GM12878 (cell line): ENCODE measurements around the gene ZNF511. TPM values are rescaled to one million over a fixed set of nuclear protein-coding genes. Genes with fewer than 3 reads are reported as not detected.

ENCODE experiments used
- ATAC-seq: fragments of 200-7000 bp; cut with Tn5 transposase; 3 replicates; pipeline ENCODE4 v1.9.1; 2020; ENCODE audit warnings: mild to moderate bottlenecking, moderate library complexity
- BruUV-seq: library from RNA; stranded (reverse); fragments of 400-500 nt; replicated peaks from 2 replicates; lab custom pipeline; 2021; lab: Mats Ljungman, UMichigan
- CTCF ChIA-PET: fragments of 300-600 bp; sonication (Branson Sonifier 250); formaldehyde crosslinking; extraction: SDS; loops from one replicate; lab custom pipeline; 2021; ENCODE audit warnings: inconsistent platforms; lab: Yijun Ruan, JAX
- POLR2A ChIA-PET: fragments of 350-600 bp; formaldehyde crosslinking; extraction: SDS; loops from one replicate; lab custom pipeline; 2021; ENCODE audit warnings: inconsistent platforms; lab: Charles Lee
- RAD21 ChIA-PET: fragments of 300-600 bp; sonication (Branson Sonifier 250); formaldehyde crosslinking; loops from one replicate; lab custom pipeline; 2023; ENCODE audit warnings: antibody characterized with exemption; ENCODE audit not compliant: unreplicated experiment; lab: Charles Lee
- SMC1A ChIA-PET: fragments of 300-600 bp; sonication (Branson Sonifier 250); formaldehyde crosslinking; loops from one replicate; lab custom pipeline; 2023; ENCODE audit not compliant: unreplicated experiment, uncharacterized antibody; lab: Charles Lee
- DNase-seq: peaks from one replicate; pipeline ENCODE4 v3.0.0-alpha.2; 2011; ENCODE audit warnings: low read depth, low spot score
- FAIRE-seq: peaks from 3 replicates; lab custom pipeline; 2011; peaks lifted over from hg19 to GRCh38; lab: Jason Lieb, UNC
- H2AFZ ChIP-seq: 2 replicates; pipeline ENCODE4 v1.6.0; 2011; ENCODE audit warnings: low read depth, low read length, control low read depth; ENCODE audit not compliant: control insufficient read depth
- H3K27ac ChIP-seq: 2 replicates; pipeline ENCODE4 v1.5.1; 2011; ENCODE audit warnings: control low read depth; ENCODE audit not compliant: control insufficient read depth, insufficient read depth
- H3K27me3 ChIP-seq, 2 experiments: replicated peaks in 1 of 2; 2 replicates each; pipeline versions ENCODE4 v1.6.0 to v1.6.1; 2011; ENCODE audit warnings: low read length in 1 of 2; ENCODE audit not compliant: control insufficient read depth in 2 of 2, insufficient read depth in 2 of 2
- H3K36me3 ChIP-seq, 2 experiments: 2 replicates each; pipeline ENCODE4 v1.5.1; 2011; ENCODE audit warnings: low read length in 1 of 2; ENCODE audit not compliant: control insufficient read depth in 2 of 2, insufficient read depth in 2 of 2
- H3K4me1 ChIP-seq: 2 replicates; pipeline ENCODE4 v1.6.1; 2011; ENCODE audit warnings: mild to moderate bottlenecking, low read length, moderate library complexity, mixed read lengths; ENCODE audit not compliant: control insufficient read depth, insufficient read depth
- H3K4me2 ChIP-seq: 2 replicates; pipeline ENCODE4 v1.6.0; 2011; ENCODE audit warnings: control low read depth; ENCODE audit not compliant: control insufficient read depth, insufficient read depth
- H3K4me3 ChIP-seq: fragments of 200-600 bp; sonication (generic); 2 replicates; pipeline ENCODE4 v1.5.1; 2016
- H3K79me2 ChIP-seq: 2 replicates; pipeline ENCODE4 v1.6.0; 2011; ENCODE audit warnings: low read length; ENCODE audit not compliant: control insufficient read depth, insufficient read depth
- H3K9ac ChIP-seq: 2 replicates; pipeline ENCODE4 v1.8.0; 2011; ENCODE audit warnings: low read length, control low read depth, mixed read lengths; ENCODE audit not compliant: control insufficient read depth, insufficient read depth
- H3K9me3 ChIP-seq: replicated peaks from 3 replicates; pipeline ENCODE4 v1.5.1; 2011; ENCODE audit warnings: mild to moderate bottlenecking, low read length; ENCODE audit not compliant: control insufficient read depth, insufficient read depth
- H4K20me1 ChIP-seq: 2 replicates; pipeline ENCODE4 v1.6.0; 2011; ENCODE audit not compliant: control insufficient read depth, insufficient read depth
- ESRRA ChIP-seq: IDR thresholded peaks from 2 replicates; pipeline ENCODE4 v1.6.1; 2012; ENCODE audit warnings: mild to moderate bottlenecking, low read length, improper control_type of control experiment
- JUNB ChIP-seq: IDR thresholded peaks from 2 replicates; pipeline ENCODE4 v1.6.1; 2016; ENCODE audit warnings: antibody characterized with exemption, mild to moderate bottlenecking
- TCF3 ChIP-seq: IDR thresholded peaks from 2 replicates; pipeline ENCODE4 v1.6.1; 2012; ENCODE audit warnings: low read depth, mild to moderate bottlenecking, low read length, borderline replicate concordance; ENCODE audit not compliant: insufficient read depth
- WRNIP1 ChIP-seq: IDR thresholded peaks from 2 replicates; pipeline ENCODE4 v1.6.1; 2011; ENCODE audit warnings: low read depth, low read length, improper control_type of control experiment, borderline replicate concordance
- ZBED1 ChIP-seq: IDR thresholded peaks from 2 replicates; pipeline ENCODE4 v1.6.1; 2016; ENCODE audit warnings: borderline replicate concordance
- WGBS: methylation state at CpG from one replicate; pipeline ENCODE4 v1.1.6; 2016; ENCODE audit warnings: low lambda C conversion rate; ENCODE audit not compliant: insufficient replicate concordance, insufficient coverage; ENCODE audit errors: missing lambda C conversion rate; 5-methylcytosine and 5-hydroxymethylcytosine counted together
- in situ Hi-C: fragments of 300-500 bp; cut with MboI; formaldehyde crosslinking; loops from 9 replicates; pipeline ENCODE4 v1.14.3; 2018; ENCODE audit warnings: mixed read lengths
- intact Hi-C: fragments of 100-400 bp; cut with micrococcal nuclease; formaldehyde crosslinking; loops from one replicate; pipeline ENCODE4 v1.14.2; 2022; ENCODE audit not compliant: unreplicated experiment
- polyA plus RNA-seq, 11 experiments: library from polyadenylated mRNA; depleted of rRNA in 4 of 11; unstranded in 6 of 11; stranded (reverse) in 5 of 11; fragments of >200 nt; fragmentation: Nextera tagmentation in 4 of 11; fragmentation: Illumina TruSeq in 1 of 11; extraction: Ambion mirVana in 4 of 11; extraction: Trizol in 1 of 11; gene quantifications; 1 replicate in 1 of 11; 2 replicates in 10 of 11; pipeline versions ENCODE4 v1.2.1 to v1.2.3, GENCODE V29; 2011 to 2016; ENCODE audit warnings: inconsistent platforms in 2 of 11, missing spikeins in 2 of 11, low read depth in 1 of 11
- total RNA-seq, 4 experiments: library from RNA; depleted of rRNA in 3 of 4; stranded (reverse); fragments of >200 nt in 3 of 4; fragmentation: Illumina TruSeq in 1 of 4; extraction: Trizol in 1 of 4; gene quantifications; 2 replicates each; pipeline versions ENCODE4 v1.2.1 to v1.2.3, GENCODE V29; 2013 to 2021

The ZNF511 gene
- total and polyA plus RNA-seq, 10 of the 15 experiments (the other 5 are each of a cell fraction or from before 2014, with no cell fraction given) = 0.58 to 110 (median 32.0) TPM

- Histone ChIP-seq H3K4me3 (no peak overlapping the region), H3K4me2 (no peak overlapping the region), H4K20me1 (no peaks in the 10 kb centered on the region), H3K27ac (no peak overlapping the region), H3K36me3 (no peaks in the 10 kb centered on the region), H3K27me3 (peaks cover 4 to 9% of the 10 kb centered on the region in 2 experiments), H2AFZ (no peak overlapping the region), H3K9me3 (no peaks in the 10 kb centered on the region), H3K79me2 (no peaks in the 10 kb centered on the region), H3K9ac (no peak overlapping the region), H3K4me1 (no peaks in the 10 kb centered on the region)
- ChIA-PET SMC1A (no interaction called here), RAD21 (no interaction called here), CTCF (interaction anchor here (1.0 to 3.8 kb wide), 3 partner anchors 20 to 192 kb away, joined by 3 to 36 read pairs (median 24); no protein-coding TSS in a partner anchor), POLR2A (interaction anchor here (1.0 kb wide), 1 partner anchor 62 kb away, joined by 3 read pairs; no protein-coding TSS in a partner anchor)
- in situ Hi-C loops = loop anchor here (5.0 kb wide), 1 partner anchor 169 kb away; no protein-coding TSS in a partner anchor
- FAIRE-seq (no peak), ATAC-seq (no peak), DNase-seq (no peak)
- intact Hi-C loops = loop anchor here (2.0 to 5.0 kb wide), 2 partner anchors 64 to 281 kb away; partner anchors contain the start of gene MTG1
- WGBS = 15% methylated on average over 12 of the region's 12 CpGs
- no peak for TF ChIP-seq ZBED1
- no peak for TF ChIP-seq TCF3
- no peak for TF ChIP-seq JUNB
- no peak for TF ChIP-seq WRNIP1
- no peak for TF ChIP-seq ESRRA
- no TSS peak for BruUV-seq
Measured at GRCh38 chr10:133327651-133328357, 19.1 kb downstream of the ZNF511 start.
